ENCODE data around the gene OR10Z1. TPM values are rescaled to one million over a fixed set of nuclear protein-coding genes. Genes with fewer than 3 reads are reported as not detected.

Gene OR10Z1
- total and polyA plus RNA-seq, 2 of the 13 experiments (the other 11 are each of a cell fraction or from before 2014, with no cell fraction given): not detected

DNA sequence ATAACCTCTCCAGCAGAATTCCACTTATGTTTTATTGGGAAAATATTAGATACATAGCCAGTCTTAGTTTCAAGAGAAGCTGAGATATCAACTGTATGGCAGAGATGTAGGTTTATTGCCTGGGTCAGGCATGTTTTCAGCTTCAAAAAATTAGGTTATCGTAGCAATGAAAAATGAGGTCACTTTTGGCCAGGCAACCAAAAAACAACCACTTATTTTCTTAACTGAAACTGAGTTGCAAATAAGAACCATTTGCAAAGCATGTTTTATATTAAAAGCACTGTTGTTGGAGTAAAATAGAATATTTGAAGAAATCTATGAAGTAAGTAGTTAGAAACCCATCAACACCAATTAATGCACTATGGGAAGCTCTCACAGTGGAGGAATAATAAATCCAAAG lies 45.4 kb upstream of the OR10Z1 start (continued):
- TF ChIP-seq ISX (CRISPR knock-in tag; conservative IDR thresholded peaks at IDR 0.05): no peak
- no peak for TF ChIP-seq ATAD3A (CRISPR knock-in tag; IDR thresholded peaks at IDR 0.05)
- TF ChIP-seq, protein P1, sequence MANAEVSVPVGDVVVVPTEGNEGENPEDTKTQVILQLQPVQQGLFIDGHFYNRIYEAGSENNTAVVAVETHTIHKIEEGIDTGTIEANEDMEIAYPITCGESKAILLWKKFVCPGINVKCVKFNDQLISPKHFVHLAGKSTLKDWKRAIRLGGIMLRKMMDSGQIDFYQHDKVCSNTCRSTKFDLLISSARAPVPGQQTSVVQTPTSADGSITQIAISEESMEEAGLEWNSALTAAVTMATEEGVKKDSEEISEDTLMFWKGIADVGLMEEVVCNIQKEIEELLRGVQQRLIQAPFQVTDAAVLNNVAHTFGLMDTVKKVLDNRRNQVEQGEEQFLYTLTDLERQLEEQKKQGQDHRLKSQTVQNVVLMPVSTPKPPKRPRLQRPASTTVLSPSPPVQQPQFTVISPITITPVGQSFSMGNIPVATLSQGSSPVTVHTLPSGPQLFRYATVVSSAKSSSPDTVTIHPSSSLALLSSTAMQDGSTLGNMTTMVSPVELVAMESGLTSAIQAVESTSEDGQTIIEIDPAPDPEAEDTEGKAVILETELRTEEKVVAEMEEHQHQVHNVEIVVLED (CRISPR knock-in tag; IDR thresholded peaks at IDR 0.05; ENCODE audit: borderline replicate concordance): no peak
- TF ChIP-seq FOSL1 (CRISPR knock-in tag; IDR thresholded peaks at IDR 0.05; ENCODE audit: borderline replicate concordance): no peak
- no peak for TF ChIP-seq TBP (CRISPR knock-in tag; IDR thresholded peaks at IDR 0.05)

GRCh38 chr1:158563853-158564252 lies 41.2 kb upstream of the OR10Z1 start:
- in situ Hi-C loops (cut with HindIII; ENCODE audit: extremely low pct_ligation_motif_present, low pct_unique_long_range_greater_than_20kb): no loop called here
- Histone ChIP-seq H3K27me3 (ENCODE audit: control insufficient read depth in 1 of 2, insufficient read depth in 2 of 2, low read length in 2 of 2) (no peaks in the 10 kb centered on the region), H3K9me3 (ENCODE audit: low read length) (peaks cover 52% of the 10 kb centered on the region), H3K27ac (ENCODE audit: extremely low read length, insufficient read depth, low read length) (no peak overlapping the region), H3K36me3 (replicated peaks in 1 of 2; ENCODE audit: control insufficient read depth in 1 of 2, insufficient read depth in 2 of 2, low read length in 2 of 2) (no peaks in the 10 kb centered on the region), H3K4me1 (ENCODE audit: insufficient read depth, low read length) (no peaks in the 10 kb centered on the region), H3K4me2 (ENCODE audit: low read depth, low read length) (no peak overlapping the region), H4K20me1 (ENCODE audit: insufficient read depth, low read length) (no peaks in the 10 kb centered on the region), H2AFZ (ENCODE audit: low read length) (no peak overlapping the region), H3K4me3 (replicated peaks in 1 of 3; ENCODE audit: insufficient read depth in 1 of 3, low read depth in 2 of 3, low read length in 3 of 3) (no peak overlapping the region), H3K9ac (ENCODE audit: insufficient read depth, low read depth, low read length) (no peak overlapping the region), H3K79me2 (ENCODE audit: insufficient read depth, low read length) (no peaks in the 10 kb centered on the region)
- ATAC-seq (no peak), DNase-seq (ENCODE audit: low spot score) (no peak), FAIRE-seq (no peak)
- ChIA-PET CTCF (ENCODE audit: low intra/inter-chr PET ratio, low total read pairs) (no interaction called here), POLR2A (no interaction called here)
- intact Hi-C loops (cut with micrococcal nuclease; ENCODE audit: unreplicated experiment): no loop called here
- 4% methylated on average over 2 of the region's 2 CpGs for WGBS (ENCODE audit: low lambda C conversion rate)
- no TSS peak for BruUV-seq (replicated peaks)
- TF ChIP-seq ZNF556 (CRISPR knock-in tag; IDR thresholded peaks at IDR 0.05; ENCODE audit: borderline replicate concordance) (no peak), ZFP1 (CRISPR knock-in tag; IDR thresholded peaks at IDR 0.05) (no peak), JDP2 (CRISPR knock-in tag; IDR thresholded peaks at IDR 0.05; ENCODE audit: borderline replicate concordance) (no peak), THAP7 (CRISPR knock-in tag; IDR thresholded peaks at IDR 0.05) (no peak), PAF1 (CRISPR knock-in tag; IDR thresholded peaks at IDR 0.05) (no peak), ETV5 (CRISPR knock-in tag; IDR thresholded peaks at IDR 0.05; ENCODE audit: borderline replicate concordance) (no peak), NFAT5 (CRISPR knock-in tag; IDR thresholded peaks at IDR 0.05) (no peak), RCOR2 (CRISPR knock-in tag; IDR thresholded peaks at IDR 0.05) (no peak), ZFP90 (CRISPR knock-in tag; IDR thresholded peaks at IDR 0.05; ENCODE audit: borderline replicate concordance) (no peak), CENPBD1 (CRISPR knock-in tag; IDR thresholded peaks at IDR 0.05; ENCODE audit: borderline replicate concordance, low read depth) (no peak), ZNF598 (CRISPR knock-in tag; IDR thresholded peaks at IDR 0.05; ENCODE audit: borderline replicate concordance) (no peak), JUNB (CRISPR knock-in tag; IDR thresholded peaks at IDR 0.05; ENCODE audit: borderline replicate concordance) (no peak), BORCS8-MEF2B (CRISPR knock-in tag; IDR thresholded peaks at IDR 0.05) (no peak)

Measured in HepG2 (cell line).